Loucy (cell line): ENCODE data around the gene SERPINB1.

Experiments used
- EZH2phosphoT487 ChIP-seq: fragments of 200-600 bp; IDR thresholded peaks from 2 replicates; pipeline ENCODE4 v1.6.1; 2018; ENCODE audit warnings: antibody characterized with exemption, mild to moderate bottlenecking, moderate library complexity, borderline replicate concordance
- TF ChIP-seq, protein P1 (sequence below): fragments of 200-600 bp; sonication (generic); conservative IDR thresholded peaks from 2 replicates; pipeline ENCODE4 v1.5.1; 2014; ENCODE audit warnings: mild to moderate bottlenecking, antibody characterized with exemption, low read length

DNA sequence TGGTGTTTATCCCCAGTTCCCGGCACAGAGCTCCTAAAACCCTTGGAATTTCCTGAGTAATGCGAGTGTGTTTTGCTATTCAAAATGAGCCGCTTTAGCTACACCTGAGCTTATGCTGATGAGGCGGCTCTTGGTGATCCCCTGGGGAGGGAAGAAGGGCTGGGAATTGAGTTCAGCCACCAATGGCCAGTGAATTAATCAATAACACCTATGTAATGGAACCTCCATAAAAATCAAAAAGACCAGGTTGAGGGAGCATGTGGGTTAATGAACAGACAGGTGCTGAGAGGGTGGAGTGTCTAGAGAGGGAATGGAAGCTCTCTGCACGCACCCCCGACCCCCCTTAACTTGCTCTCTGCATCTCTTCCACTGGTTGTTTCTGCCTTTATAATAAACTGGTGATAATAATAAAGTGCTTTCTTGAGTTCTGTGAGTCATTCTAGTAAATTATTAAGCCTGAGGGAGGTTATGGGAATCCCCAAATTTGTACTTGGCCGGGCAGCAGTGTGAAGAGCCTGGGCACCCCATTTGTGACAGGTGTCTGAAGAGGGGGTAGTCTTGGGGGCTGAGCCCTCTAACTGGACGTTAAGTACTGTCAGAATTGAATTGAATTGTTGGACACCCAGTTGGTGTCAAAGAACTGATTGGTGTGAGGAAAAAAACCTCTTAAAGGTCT lies 24.6 kb upstream of the SERPINB1 start:
- TF ChIP-seq, protein P1, sequence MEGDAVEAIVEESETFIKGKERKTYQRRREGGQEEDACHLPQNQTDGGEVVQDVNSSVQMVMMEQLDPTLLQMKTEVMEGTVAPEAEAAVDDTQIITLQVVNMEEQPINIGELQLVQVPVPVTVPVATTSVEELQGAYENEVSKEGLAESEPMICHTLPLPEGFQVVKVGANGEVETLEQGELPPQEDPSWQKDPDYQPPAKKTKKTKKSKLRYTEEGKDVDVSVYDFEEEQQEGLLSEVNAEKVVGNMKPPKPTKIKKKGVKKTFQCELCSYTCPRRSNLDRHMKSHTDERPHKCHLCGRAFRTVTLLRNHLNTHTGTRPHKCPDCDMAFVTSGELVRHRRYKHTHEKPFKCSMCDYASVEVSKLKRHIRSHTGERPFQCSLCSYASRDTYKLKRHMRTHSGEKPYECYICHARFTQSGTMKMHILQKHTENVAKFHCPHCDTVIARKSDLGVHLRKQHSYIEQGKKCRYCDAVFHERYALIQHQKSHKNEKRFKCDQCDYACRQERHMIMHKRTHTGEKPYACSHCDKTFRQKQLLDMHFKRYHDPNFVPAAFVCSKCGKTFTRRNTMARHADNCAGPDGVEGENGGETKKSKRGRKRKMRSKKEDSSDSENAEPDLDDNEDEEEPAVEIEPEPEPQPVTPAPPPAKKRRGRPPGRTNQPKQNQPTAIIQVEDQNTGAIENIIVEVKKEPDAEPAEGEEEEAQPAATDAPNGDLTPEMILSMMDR: no peak
- no peak for TF ChIP-seq EZH2phosphoT487
